IMR-90 (cell line): ENCODE results near the gene SMIM14. TPM values are rescaled to one million over a fixed set of nuclear protein-coding genes. Genes with fewer than 3 reads are reported as not detected.

Source experiments
- ATAC-seq: fragments of 200-7000 bp; cut with Tn5 transposase; 2 replicates; pipeline ENCODE4 v1.9.1; 2020; ENCODE audit warnings: low read depth, mild to moderate bottlenecking, moderate library complexity
- BruUV-seq: library from RNA; stranded (reverse); fragments of 400-500 nt; replicated peaks from 2 replicates; lab custom pipeline; 2021; lab: Mats Ljungman, UMichigan
- CTCF ChIA-PET: fragments of 300-600 bp; formaldehyde crosslinking; extraction: SDS; loops from one replicate; lab custom pipeline; 2021; ENCODE audit warnings: antibody characterized with exemption; lab: Yijun Ruan, JAX
- POLR2A ChIA-PET: fragments of 300-600 bp; sonication (Branson Sonifier 250); formaldehyde crosslinking; loops from one replicate; lab custom pipeline; 2022; ENCODE audit warnings: antibody characterized with exemption; ENCODE audit not compliant: unreplicated experiment; lab: Charles Lee
- DNase-seq: peaks from one replicate; pipeline ENCODE4 v3.0.0; 2013
- H2AFZ ChIP-seq: replicated peaks from 2 replicates; pipeline ENCODE3; 2013; ENCODE audit warnings: low read length, mild to moderate bottlenecking; ENCODE audit not compliant: poor library complexity
- H2AK5ac ChIP-seq: 2 replicates; pipeline ENCODE4 v1.6.1; 2013; ENCODE audit warnings: low read depth, low read length, inconsistent platforms
- H2AK9ac ChIP-seq: replicated peaks from 2 replicates; pipeline ENCODE3; 2013; ENCODE audit warnings: mild to moderate bottlenecking, low read depth, low read length, moderate library complexity; ENCODE audit not compliant: poor library complexity
- H2BK120ac ChIP-seq: 2 replicates; pipeline ENCODE4 v1.6.1; 2013; ENCODE audit warnings: low read depth, low read length, inconsistent platforms
- H2BK15ac ChIP-seq: 3 replicates; pipeline ENCODE4 v1.6.1; 2013; ENCODE audit warnings: low read depth, low read length, inconsistent platforms
- H2BK20ac ChIP-seq: 2 replicates; pipeline ENCODE4 v1.6.1; 2013; ENCODE audit warnings: low read depth, mild to moderate bottlenecking, inconsistent platforms, low read length, moderate library complexity
- H2BK5ac ChIP-seq: 2 replicates; pipeline ENCODE4 v1.6.1; 2013; ENCODE audit warnings: mild to moderate bottlenecking, low read depth, low read length, inconsistent platforms; ENCODE audit not compliant: poor library complexity, severe bottlenecking
- H3K14ac ChIP-seq: replicated peaks from 2 replicates; pipeline ENCODE4 v1.6.1; 2013; ENCODE audit warnings: low read depth, low read length, inconsistent platforms
- H3K18ac ChIP-seq: 2 replicates; pipeline ENCODE4 v1.6.1; 2013; ENCODE audit warnings: low read depth, low read length, control low read depth
- H3K23ac ChIP-seq: 2 replicates; pipeline ENCODE4 v1.6.1; 2013; ENCODE audit warnings: low read depth, low read length, inconsistent platforms
- H3K27ac ChIP-seq: 2 replicates; pipeline ENCODE4 v1.5.1; 2013; ENCODE audit warnings: mild to moderate bottlenecking, control low read depth, low read length; ENCODE audit not compliant: insufficient read depth
- H3K27me3 ChIP-seq: 2 replicates; pipeline ENCODE4 v1.6.1; 2013; ENCODE audit warnings: low read length; ENCODE audit not compliant: control insufficient read depth, insufficient read depth
- H3K36me3 ChIP-seq: 2 replicates; pipeline ENCODE4 v1.6.1; 2013; ENCODE audit warnings: low read length, mixed read lengths; ENCODE audit not compliant: control insufficient read depth, insufficient read depth
- H3K4ac ChIP-seq: 2 replicates; pipeline ENCODE4 v1.6.1; 2013; ENCODE audit warnings: low read depth, low read length, inconsistent platforms
- H3K4me1 ChIP-seq: 2 replicates; pipeline ENCODE4 v1.6.1; 2013; ENCODE audit warnings: low read length, mixed read lengths; ENCODE audit not compliant: control insufficient read depth, insufficient read depth
- H3K4me2 ChIP-seq: 2 replicates; pipeline ENCODE4 v1.6.1; 2013; ENCODE audit warnings: low read depth, mild to moderate bottlenecking, control low read depth, low read length, moderate library complexity
- H3K4me3 ChIP-seq: 2 replicates; pipeline ENCODE4 v1.5.1; 2013; ENCODE audit warnings: low read depth, mild to moderate bottlenecking, control low read depth, low read length, moderate library complexity; ENCODE audit not compliant: insufficient read depth
- H3K56ac ChIP-seq: 2 replicates; pipeline ENCODE4 v1.6.1; 2013; ENCODE audit warnings: low read length, inconsistent platforms; ENCODE audit not compliant: insufficient read depth; ENCODE audit errors: extremely low read depth
- H3K79me1 ChIP-seq, 2 experiments: 2 replicates each; pipeline ENCODE4 v1.6.1; 2013; ENCODE audit warnings: low read length in 2 of 2, inconsistent platforms in 1 of 2, low read depth in 1 of 2
- H3K9ac ChIP-seq: 2 replicates; pipeline ENCODE4 v1.6.1; 2013; ENCODE audit warnings: low read depth, low read length, control low read depth
- H3K9me1 ChIP-seq: 2 replicates; pipeline ENCODE4 v1.6.1; 2013; ENCODE audit warnings: low read length, inconsistent platforms; ENCODE audit not compliant: insufficient read depth
- H3K9me3 ChIP-seq: 2 replicates; pipeline ENCODE4 v1.6.1; 2013; ENCODE audit warnings: low read length; ENCODE audit not compliant: control insufficient read depth, insufficient read depth
- H4K20me1 ChIP-seq: 2 replicates; pipeline ENCODE4 v1.6.1; 2013; ENCODE audit warnings: low read length, inconsistent platforms; ENCODE audit not compliant: insufficient read depth
- H4K5ac ChIP-seq: 2 replicates; pipeline ENCODE4 v1.6.1; 2013; ENCODE audit warnings: mild to moderate bottlenecking, low read depth, low read length, control low read depth
- H4K8ac ChIP-seq, 2 experiments: 2 replicates each; pipeline ENCODE4 v1.6.1; 2013; ENCODE audit warnings: low read depth in 2 of 2, low read length in 2 of 2, control low read depth in 1 of 2, inconsistent platforms in 1 of 2
- H4K91ac ChIP-seq: 2 replicates; pipeline ENCODE4 v1.6.1; 2013; ENCODE audit warnings: low read depth, low read length, inconsistent platforms; ENCODE audit not compliant: insufficient read depth
- BHLHE40 ChIP-seq: fragments of 150-350 bp; IDR thresholded peaks from 2 replicates; pipeline ENCODE4 v1.6.1; 2016; ENCODE audit warnings: mild to moderate bottlenecking, low read depth, low read length
- FOS ChIP-seq: fragments of 150-350 bp; IDR thresholded peaks from 2 replicates; pipeline ENCODE4 v1.6.1; 2016; ENCODE audit warnings: low read depth, low read length
- MAZ ChIP-seq: IDR thresholded peaks from 2 replicates; pipeline ENCODE4 v1.6.1; 2012; ENCODE audit warnings: low read depth, mild to moderate bottlenecking, low read length, improper control_type of control experiment, moderate library complexity, borderline replicate concordance
- MXI1 ChIP-seq: IDR thresholded peaks from 2 replicates; pipeline ENCODE4 v1.6.1; 2012; ENCODE audit warnings: low read depth, mild to moderate bottlenecking, low read length, moderate library complexity, borderline replicate concordance
- NFE2L2 ChIP-seq: fragments of 150-350 bp; IDR thresholded peaks from 2 replicates; pipeline ENCODE4 v1.6.1; 2016; ENCODE audit warnings: low read depth, mild to moderate bottlenecking, low read length
- RCOR1 ChIP-seq: IDR thresholded peaks from 2 replicates; pipeline ENCODE4 v1.6.1; 2012; ENCODE audit warnings: mild to moderate bottlenecking, low read length, improper control_type of control experiment; ENCODE audit not compliant: insufficient replicate concordance
- RFX5 ChIP-seq: IDR thresholded peaks from 2 replicates; pipeline ENCODE4 v1.8.0; 2012; ENCODE audit warnings: low read depth, mild to moderate bottlenecking, low read length, moderate library complexity
- SMC3 ChIP-seq: fragments of 150-350 bp; IDR thresholded peaks from 2 replicates; pipeline ENCODE4 v1.6.1; 2016; ENCODE audit warnings: low read depth, mild to moderate bottlenecking, antibody characterized with exemption, low read length, moderate library complexity
- WGBS, 2 experiments: methylation state at CpG; one replicate each; pipeline versions ENCODE4 v1.1.5 to v1.1.7; 2013; ENCODE audit warnings: missing lambda C conversion rate in 2 of 2; ENCODE audit not compliant: insufficient read length in 1 of 2; ENCODE audit errors: extremely low coverage in 2 of 2; 5-methylcytosine and 5-hydroxymethylcytosine counted together
- dilution Hi-C: fragments of 300-500 bp; cut with HindIII; formaldehyde crosslinking; loops from one replicate; pipeline ENCODE4 v1.14.3; 2018; ENCODE audit warnings: low sequenced_read_pairs; ENCODE audit not compliant: unreplicated experiment
- in situ Hi-C: fragments of 300-500 bp; cut with MboI; formaldehyde crosslinking; loops from 3 replicates; pipeline ENCODE4 v1.14.3; 2019; ENCODE audit warnings: low sequenced_read_pairs, inconsistent platforms, mixed read lengths
- intact Hi-C: fragments of 100-400 bp; cut with micrococcal nuclease; formaldehyde crosslinking; loops from 2 replicates; pipeline ENCODE4 v1.10.0; 2022
- polyA plus RNA-seq, 3 experiments: library from polyadenylated mRNA; depleted of rRNA; stranded (reverse); fragments of >200 nt; gene quantifications; 2 replicates each; pipeline ENCODE4 v1.2.3, GENCODE V29; 2012; ENCODE audit warnings: low replicate concordance in 1 of 3
- total RNA-seq: library from RNA; depleted of rRNA; stranded (reverse); fragments of >200 nt; gene quantifications from 2 replicates; pipeline ENCODE4 v1.2.3, GENCODE V29; 2012

The SMIM14 gene
- total and polyA plus RNA-seq, 2 of the 4 experiments (the other 2 are of a cell fraction): 15.6 to 20.9 TPM

DNA sequence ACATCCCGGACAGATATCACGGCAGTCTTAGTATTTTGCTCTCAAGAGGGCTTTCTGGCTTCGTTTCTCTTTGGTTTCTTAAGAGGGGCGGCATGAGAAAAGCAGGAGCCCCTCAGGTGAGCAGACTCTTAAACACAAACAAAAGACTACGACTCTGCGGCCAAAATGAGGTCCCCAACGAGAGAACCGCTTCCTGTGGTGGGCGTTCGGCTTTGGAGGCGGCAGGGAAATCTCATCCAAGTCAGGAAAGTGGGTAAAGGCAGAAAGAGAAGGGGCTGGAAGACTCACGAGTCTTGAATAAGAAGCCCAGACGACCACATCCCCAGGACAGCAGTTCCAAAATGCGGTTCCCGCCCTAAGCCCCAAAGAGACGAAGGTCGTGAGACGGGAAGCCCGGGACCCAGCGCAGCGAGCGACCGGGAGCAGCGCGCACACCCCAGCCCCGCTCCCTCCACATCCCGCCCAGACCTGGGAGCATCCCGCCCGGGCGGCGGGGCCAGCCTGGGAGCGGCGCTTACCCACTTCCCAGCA, 111.8 kb downstream of the SMIM14 start (continued):
- TF ChIP-seq RFX5 (no peak), NFE2L2 (no peak)

DNA sequence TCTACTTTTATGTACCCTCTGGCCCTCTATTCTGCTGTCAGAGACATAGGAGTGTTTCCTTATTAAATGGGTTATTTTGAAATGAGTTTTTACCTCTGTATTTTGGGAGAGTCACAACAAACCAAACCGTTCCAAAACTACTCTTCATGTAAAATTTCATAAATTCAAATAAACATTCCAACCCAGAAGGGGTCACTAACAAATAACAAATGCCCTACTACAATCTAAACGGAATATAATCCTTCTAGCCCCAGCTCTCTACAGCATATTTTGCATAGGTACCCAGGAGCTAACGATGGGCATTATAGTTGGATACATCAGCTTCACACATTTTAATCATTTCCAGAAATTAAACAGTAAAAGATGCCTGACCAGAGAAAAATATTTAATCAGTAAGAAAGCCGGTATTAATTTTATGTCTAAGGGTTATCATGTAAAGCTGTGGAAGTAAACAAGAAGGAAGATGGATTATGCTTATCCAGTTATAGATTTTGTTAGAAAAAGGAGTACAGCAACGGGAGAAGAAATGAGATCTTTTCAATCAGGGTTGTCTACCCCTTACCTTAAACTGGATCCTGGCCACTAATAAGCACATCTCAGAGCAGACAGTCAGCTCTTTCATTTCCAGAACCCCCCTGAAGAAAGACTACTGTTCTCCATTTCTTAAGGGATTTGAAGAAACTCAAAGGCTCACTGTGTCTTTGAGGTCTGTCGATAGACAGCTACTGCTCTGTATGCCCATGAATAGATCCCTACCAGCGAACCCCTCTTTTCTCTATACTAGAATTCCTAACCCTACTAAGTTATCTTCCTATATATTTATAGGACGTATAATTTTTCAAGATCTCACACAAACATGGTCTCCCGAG, 112.6 kb downstream of the SMIM14 start:
- Histone ChIP-seq H3K9me3 (peaks cover 3% of the 10 kb centered on the region; the same call in 1 of the 2 replicates), H2AK5ac (peak overlapping the region; percentile 41; the same call in 1 of the 2 replicates), H3K9me1 (peaks cover 9% of the 10 kb centered on the region; the same call in 1 of the 2 replicates), H2BK20ac (no peak overlapping the region), H4K5ac (peak overlapping the region; percentile 8; the same call in 1 of the 2 replicates), H2BK15ac (peak overlapping the region; percentile 28; the same call in 1 of the 3 replicates), H2AFZ (peak overlapping the region; percentile 92), H3K56ac (peak overlapping the region; percentile 96), H4K8ac (peak overlapping the region; percentile 56 to 65; a peak in 3 of 4 replicates), H3K4ac (peak overlapping the region; percentile 70), H2AK9ac (peak overlapping the region; percentile 88), H3K4me3 (peak overlapping the region; percentile 76), H3K4me2 (peak overlapping the region; percentile 82), H2BK120ac (peak overlapping the region; percentile 45; the same call in 1 of the 2 replicates), H4K91ac (peak overlapping the region; percentile 78), H3K14ac (peak overlapping the region; percentile 88), H2BK5ac (peak overlapping the region; percentile 67), H3K27ac (peak overlapping the region; percentile 72), H3K27me3 (no peaks in the 10 kb centered on the region), H3K36me3 (no peaks in the 10 kb centered on the region), H3K79me1 (peaks cover 6 to 56% of the 10 kb centered on the region in 2 experiments; a peak in 3 of 4 replicates), H4K20me1 (peaks cover 23% of the 10 kb centered on the region; the same call in 1 of the 2 replicates), H3K23ac (peak overlapping the region; percentile 75), H3K9ac (peak overlapping the region; percentile 81), H3K4me1 (peaks cover 9% of the 10 kb centered on the region), H3K18ac (peak overlapping the region; percentile 10)
- no CpG with 5 or more reads among the region's 9 CpGs for WGBS, 2 experiments
- DNase-seq (no peak), ATAC-seq (no peak)
- in situ Hi-C loops (loop anchor here (10.0 kb wide), 1 partner anchor 109 kb away; the partner anchor contains the start of gene SMIM14), dilution Hi-C loops (no loop called here), intact Hi-C loops (loop anchor here (2.0 to 5.0 kb wide), 4 partner anchors 57 to 171 kb away; partner anchors contain the start of gene UBE2K)
- no peak for TF ChIP-seq RCOR1
- no peak for TF ChIP-seq MAZ
- no peak for TF ChIP-seq BHLHE40
- no peak for TF ChIP-seq RFX5
- TF ChIP-seq FOS: no peak
- TF ChIP-seq MXI1: no peak
- 0 out of 2 replicates have a peak, but pooled peaks have one; percentile 7 for TF ChIP-seq SMC3
- no TSS peak for BruUV-seq
- POLR2A ChIA-PET: interaction anchor here (0.5 kb wide), 1 partner anchor 263 kb away, joined by 5 read pairs; no protein-coding TSS in a partner anchor
- CTCF ChIA-PET: interaction anchor here (0.7 to 1.3 kb wide), 2 partner anchors 20 to 57 kb away, joined by 3 read pairs; no protein-coding TSS in a partner anchor
